ENCODE data around the gene LRRC4B.
"Not testable (repeated sequence)": the region's sequence is repeated elsewhere in the genome, so short reads cannot be mapped to it uniquely, and the experiment has no call there.

Gene LRRC4B

GRCh38 chr19:50567882-50568727 lies at the start of gene LRRC4B:
Gene LRRC4B (minus strand): TSS chr19:50568435. CDS start chr19:50548838, 19,597 bp downstream.
- DNase-seq: no peak

- DNase-seq: peak; percentile 33
These were observed 44.5 kb upstream of the LRRC4B start for GRCh38 chr19:50612504-50613404.

- DNase-seq: peak; percentile 89
These were observed 39.9 kb upstream of the LRRC4B start for GRCh38 chr19:50607874-50608785.

- DNase-seq: no peak
These were observed 39.2 kb upstream of the LRRC4B start for GRCh38 chr19:50607388-50607787.

- not testable (repeated sequence) for DNase-seq
These were observed 38.0 kb upstream of the LRRC4B start for GRCh38 chr19:50606059-50606836.

- DNase-seq: not testable (repeated sequence)
These were observed 36.2 kb upstream of the LRRC4B start for GRCh38 chr19:50604264-50605073.

GRCh38 chr19:50602935-50603334 lies 34.7 kb upstream of the LRRC4B start:
- peak; percentile 33 for DNase-seq

- DNase-seq: no peak
These were observed 34.3 kb upstream of the LRRC4B start for GRCh38 chr19:50602496-50602895.

- DNase-seq: no peak
These were observed 33.8 kb upstream of the LRRC4B start for GRCh38 chr19:50602089-50602422.

GRCh38 chr19:50601407-50602088 lies 33.3 kb upstream of the LRRC4B start:
- peak; percentile 90 for DNase-seq

GRCh38 chr19:50599427-50599826 lies 31.2 kb upstream of the LRRC4B start:
- no peak for DNase-seq

- no peak for DNase-seq
These were observed 22.0 kb upstream of the LRRC4B start for GRCh38 chr19:50590191-50590590.

- not testable (repeated sequence) for DNase-seq
These were observed 13.8 kb upstream of the LRRC4B start for GRCh38 chr19:50581795-50582660.

- DNase-seq: no peak
These were observed 12.9 kb upstream of the LRRC4B start for GRCh38 chr19:50580970-50581634.

GRCh38 chr19:50580240-50580639 lies 12.0 kb upstream of the LRRC4B start:
- no peak for DNase-seq

- not testable (repeated sequence) for DNase-seq
These were observed 8.5 kb upstream of the LRRC4B start for GRCh38 chr19:50576769-50577168.

- DNase-seq: no peak
These were observed 5.7 kb upstream of the LRRC4B start for GRCh38 chr19:50573741-50574461.

GRCh38 chr19:50570997-50571396 lies 2.8 kb upstream of the LRRC4B start:
- no peak for DNase-seq
